ENCODE measurements around the gene ETF1. TPM values are rescaled to one million over a fixed set of nuclear protein-coding genes. Genes with fewer than 3 reads are reported as not detected.
A peak's percentile ranks its signal among the peaks of the same experiment; 100 is the strongest.

The ETF1 gene
- polyA plus RNA-seq, 3 donors from 2014 or later = 30.0 to 38.2 (median 33.5) TPM

DNA sequence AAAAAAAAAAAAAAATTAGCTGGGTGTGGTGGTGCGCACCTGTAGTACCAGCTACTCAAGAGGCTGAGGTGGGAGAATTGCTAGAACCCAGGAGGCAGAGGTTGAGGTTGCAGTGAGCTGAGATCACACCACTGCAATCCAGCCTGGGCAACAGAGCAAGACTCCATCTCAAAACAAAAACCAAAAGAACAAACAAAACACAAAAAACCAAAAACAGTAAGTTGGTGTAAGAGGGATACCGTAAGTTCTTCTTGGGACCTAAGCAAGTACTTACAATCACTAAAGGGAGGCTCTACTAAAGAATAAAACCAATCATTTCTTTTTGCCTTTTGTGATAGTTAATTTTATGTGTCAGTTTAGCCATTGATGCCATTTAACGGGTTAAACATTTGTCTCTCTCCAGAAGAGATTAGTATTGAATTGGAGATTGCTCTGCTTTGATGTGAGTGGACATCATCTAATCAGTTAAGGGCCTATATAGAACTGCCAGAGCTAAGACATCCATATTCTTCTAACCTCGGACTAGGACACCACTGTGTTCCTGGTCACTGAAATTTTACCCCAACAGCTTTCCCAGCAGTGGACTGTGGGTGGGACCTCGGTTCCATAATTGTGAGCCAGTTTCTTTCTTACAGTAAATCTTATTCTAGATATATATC is 10.5 kb upstream of the ETF1 start:
- Mint-ChIP-seq H3K36me3 (peaks cover 8 to 32% (median 23%) of the 10 kb centered on the region in 3 donors), H3K27me3 (ENCODE audit: low read depth in 3 of 3) (peaks cover 0 to 7% (median 3%) of the 10 kb centered on the region in 3 donors), H3K4me1 (peaks cover 31 to 43% of the 10 kb centered on the region in 2 donors), H3K9me3 (no peaks in the 10 kb centered on the region), H3K27ac (peak overlapping the region; percentile 50 to 78 (median 70)), H3K4me3 (no peak overlapping the region)
- DNase-seq = no peak

DNA sequence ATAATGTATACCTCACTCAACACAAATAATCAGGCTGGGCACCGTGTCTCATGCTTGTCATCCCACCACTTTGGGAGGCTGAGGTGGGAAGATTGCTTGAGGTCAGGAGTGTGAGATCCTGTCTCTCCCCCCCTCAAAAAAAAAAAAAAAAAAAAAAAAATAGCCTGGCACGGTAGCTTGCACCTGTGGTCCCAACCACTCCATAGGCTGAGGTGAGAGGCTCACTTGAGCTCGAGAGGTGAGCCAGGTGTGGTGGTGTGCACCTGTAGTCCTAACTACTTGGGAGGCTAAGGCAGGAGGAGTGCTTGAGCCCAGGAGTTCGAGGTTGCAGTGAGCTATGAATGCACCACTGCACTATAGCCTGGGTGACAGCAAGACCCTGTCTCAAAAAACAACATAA is 9.6 kb upstream of the ETF1 start:
- H3K4me3 Mint-ChIP-seq = peak overlapping the region in 1 of 5 donors; percentile 4
- peak overlapping the region; percentile 74 to 86 (median 80) for H3K27ac Mint-ChIP-seq
- H3K9me3 Mint-ChIP-seq = no peaks in the 10 kb centered on the region
- DNase-seq = no peak
- H3K36me3 Mint-ChIP-seq = peaks cover 12 to 23% (median 19%) of the 10 kb centered on the region in 3 donors
- peaks cover 0 to 9% (median 3%) of the 10 kb centered on the region in 3 donors for H3K27me3 Mint-ChIP-seq (ENCODE audit: low read depth in 3 of 3)
- H3K4me1 Mint-ChIP-seq = peaks cover 38 to 43% of the 10 kb centered on the region in 2 donors

DNA sequence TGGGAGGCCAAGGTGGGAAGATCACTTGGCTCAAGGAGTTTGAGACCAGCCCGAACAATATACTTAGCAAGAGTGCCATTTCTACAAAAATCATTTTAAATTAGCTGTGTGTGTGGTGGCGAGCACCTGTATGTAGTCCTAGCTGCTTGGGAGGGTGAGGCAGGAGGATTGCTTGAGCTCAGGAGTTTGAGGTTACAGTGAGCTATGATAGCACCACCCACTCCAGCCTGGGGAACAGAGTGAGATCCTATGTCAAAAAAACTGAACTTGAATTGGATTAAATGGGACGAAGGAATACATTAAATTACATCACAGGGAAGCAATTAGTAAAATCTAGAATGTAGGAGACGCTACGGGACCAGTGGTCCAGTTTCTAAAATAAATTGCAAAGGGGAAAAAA is 6.4 kb upstream of the ETF1 start:
- no peak for DNase-seq
- Mint-ChIP-seq H3K9me3 (no peaks in the 10 kb centered on the region), H3K4me3 (no peak overlapping the region), H3K27ac (peak overlapping the region in 1 of 6 donors; percentile 30), H3K4me1 (peaks cover 55 to 59% of the 10 kb centered on the region in 2 donors), H3K27me3 (ENCODE audit: low read depth in 3 of 3) (peaks cover 0 to 9% (median 3%) of the 10 kb centered on the region in 3 donors), H3K36me3 (peaks cover 0 to 4% (median 0%) of the 10 kb centered on the region in 3 donors)

- no peak for DNase-seq
- Mint-ChIP-seq H3K4me3 (peak overlapping the region in 4 of 5 donors; percentile 21 to 52 (median 42)), H3K27ac (peak overlapping the region in 5 of 6 donors; percentile 78 to 100 (median 80)), H3K9me3 (no peaks in the 10 kb centered on the region), H3K4me1 (peaks cover 60 to 67% of the 10 kb centered on the region in 2 donors), H3K36me3 (peaks cover 0 to 4% (median 0%) of the 10 kb centered on the region in 3 donors), H3K27me3 (ENCODE audit: low read depth in 3 of 3) (peaks cover 11 to 19% (median 16%) of the 10 kb centered on the region in 3 donors)
Measured at GRCh38 chr5:138545919-138546562, 3.0 kb upstream of the ETF1 start.

DNA sequence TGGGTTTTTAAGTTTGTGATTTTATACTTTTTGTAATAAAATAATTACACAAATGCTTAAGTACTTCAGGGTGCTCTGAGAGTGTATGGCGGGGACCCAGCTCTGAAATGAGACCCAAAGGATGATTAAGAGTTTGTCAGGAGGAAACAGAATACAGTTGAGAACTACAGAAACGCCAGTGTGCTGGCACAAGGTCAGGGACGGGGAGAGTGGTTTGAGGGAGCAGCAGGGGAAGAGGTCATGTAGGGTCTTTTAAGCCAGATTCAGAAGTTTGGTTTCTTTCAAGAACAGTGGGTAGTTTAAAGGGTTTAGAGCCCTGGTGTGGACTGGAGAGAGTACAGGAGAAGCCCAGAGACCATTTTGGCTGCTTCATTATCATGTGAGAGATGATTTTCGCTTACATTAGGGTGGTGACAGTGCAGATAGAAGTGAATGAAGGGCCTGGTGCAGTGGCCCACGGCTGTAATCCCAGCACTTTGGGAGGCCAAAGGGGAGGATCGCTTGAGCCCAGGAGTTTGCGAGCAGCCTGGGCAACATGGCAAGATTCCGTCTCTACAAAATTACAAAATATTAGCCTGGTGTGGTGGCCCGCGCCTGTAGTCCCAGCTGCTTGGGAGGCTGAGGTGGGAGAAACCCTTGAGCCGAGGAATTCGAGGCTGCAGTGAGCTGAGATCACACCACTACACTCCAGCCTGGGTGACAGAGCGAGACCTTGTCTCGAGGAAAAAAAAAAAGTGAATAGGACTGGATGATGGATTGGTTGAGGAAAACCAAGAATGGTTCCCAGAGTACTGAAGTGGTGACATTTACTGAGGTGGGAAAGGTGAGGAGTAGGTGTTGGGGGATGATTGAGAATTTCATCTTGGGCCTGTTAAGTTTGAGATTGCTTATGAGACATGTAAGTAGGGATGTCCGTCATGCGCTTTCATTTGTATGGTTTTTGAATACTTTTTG is 1.4 kb upstream of the ETF1 start:
- Mint-ChIP-seq H3K36me3 (peaks cover 0 to 4% (median 0%) of the 10 kb centered on the region in 3 donors), H3K4me3 (peak overlapping the region; percentile 96 to 100 (median 99)), H3K4me1 (peaks cover 71 to 80% of the 10 kb centered on the region in 2 donors), H3K9me3 (no peaks in the 10 kb centered on the region), H3K27ac (peak overlapping the region; percentile 99 to 100 (median 100)), H3K27me3 (ENCODE audit: low read depth in 3 of 3) (peaks cover 11 to 21% (median 16%) of the 10 kb centered on the region in 3 donors)
- DNase-seq = peak in 1 of 3 donors; percentile 18

DNA sequence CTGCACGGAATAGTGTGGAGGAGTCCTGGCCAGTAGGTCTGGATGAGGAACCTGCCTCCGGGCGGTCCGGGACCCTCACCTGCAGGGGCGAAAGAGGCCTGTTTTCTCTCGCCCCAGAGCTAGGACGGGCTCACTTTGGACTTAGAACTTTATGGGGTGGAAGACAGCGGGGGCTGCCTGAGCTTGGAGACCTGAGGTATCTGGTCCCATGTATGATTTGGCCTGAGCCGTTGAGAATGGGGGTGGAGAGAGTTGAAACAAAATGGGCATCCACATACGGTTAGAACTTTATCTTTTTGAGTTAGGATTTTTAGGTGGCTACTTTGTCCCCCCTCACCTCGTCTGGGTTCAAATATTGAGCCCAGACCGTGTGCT is 681 bp upstream of the ETF1 start:
- Mint-ChIP-seq H3K27ac (peak overlapping the region; percentile 99 to 100 (median 100)), H3K27me3 (ENCODE audit: low read depth in 3 of 3) (peaks cover 11 to 21% (median 16%) of the 10 kb centered on the region in 3 donors), H3K36me3 (peaks cover 0 to 4% (median 0%) of the 10 kb centered on the region in 3 donors), H3K9me3 (no peaks in the 10 kb centered on the region), H3K4me3 (peak overlapping the region; percentile 96 to 100 (median 99)), H3K4me1 (peaks cover 74 to 80% of the 10 kb centered on the region in 2 donors)
- DNase-seq = no peak

DNA sequence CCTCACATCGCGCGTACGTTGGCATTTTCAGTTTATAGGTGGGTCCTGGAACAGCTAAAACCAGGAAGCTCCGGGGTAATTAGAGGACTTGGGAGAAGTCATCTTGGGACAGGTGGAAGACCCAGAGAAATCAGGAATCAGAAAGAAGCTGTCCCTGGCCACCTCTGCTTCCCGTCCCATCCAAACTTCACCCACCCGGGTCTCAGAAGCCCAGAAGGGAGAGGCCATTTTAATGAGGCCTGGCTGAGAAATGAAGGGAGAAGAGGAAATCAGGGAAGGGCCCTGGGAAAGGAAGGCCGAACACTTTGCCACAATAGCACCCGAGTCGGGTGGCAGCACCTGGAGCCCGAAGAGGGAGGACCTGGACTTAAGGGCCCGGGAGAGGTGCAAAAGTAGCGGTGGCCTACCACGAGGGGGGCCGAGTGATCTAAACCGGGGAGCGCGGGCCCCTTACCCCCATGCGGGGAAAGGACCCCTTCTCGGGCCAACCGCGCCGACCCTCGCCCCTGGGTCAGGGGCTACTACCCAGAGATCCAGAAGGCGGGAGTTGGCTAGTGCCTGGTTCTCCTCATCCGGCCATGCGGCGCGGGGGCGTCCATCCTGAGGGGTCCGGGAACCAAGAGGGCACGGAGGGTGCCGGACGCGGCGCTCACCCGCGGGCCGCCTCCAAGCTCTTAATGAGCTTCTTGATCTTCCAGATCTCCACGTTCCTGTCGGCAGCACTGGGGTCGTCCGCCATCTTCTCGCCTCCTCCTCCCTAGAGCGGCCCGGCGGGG is 668 bp downstream of the ETF1 start:
- peak overlapping the region; percentile 96 to 100 (median 99) for H3K4me3 Mint-ChIP-seq
- peaks cover 65 to 76% of the 10 kb centered on the region in 2 donors for H3K4me1 Mint-ChIP-seq
- H3K36me3 Mint-ChIP-seq = no peaks in the 10 kb centered on the region
- no peaks in the 10 kb centered on the region for H3K9me3 Mint-ChIP-seq
- DNase-seq = no peak
- H3K27me3 Mint-ChIP-seq (ENCODE audit: low read depth in 3 of 3) = peaks cover 13 to 19% (median 16%) of the 10 kb centered on the region in 3 donors
- H3K27ac Mint-ChIP-seq = peak overlapping the region; percentile 99 to 100 (median 100)

- no peaks in the 10 kb centered on the region for H3K36me3 Mint-ChIP-seq
- H3K27me3 Mint-ChIP-seq (ENCODE audit: low read depth in 3 of 3) = peaks cover 13 to 19% (median 16%) of the 10 kb centered on the region in 3 donors
- H3K27ac Mint-ChIP-seq = peak overlapping the region; percentile 90 to 100 (median 100)
- H3K9me3 Mint-ChIP-seq = no peaks in the 10 kb centered on the region
- H3K4me3 Mint-ChIP-seq = peak overlapping the region; percentile 96 to 100 (median 99)
- no peak for DNase-seq
- peaks cover 71 to 84% of the 10 kb centered on the region in 2 donors for H3K4me1 Mint-ChIP-seq
Measured at GRCh38 chr5:138541511-138542179, 1.4 kb downstream of the ETF1 start.

- DNase-seq = no peak
- H3K27ac Mint-ChIP-seq = peak overlapping the region; percentile 13 to 100 (median 64)
- H3K4me3 Mint-ChIP-seq = peak overlapping the region in 2 of 5 donors; percentile 11 to 23
- H3K27me3 Mint-ChIP-seq (ENCODE audit: low read depth in 3 of 3) = peaks cover 13 to 18% (median 16%) of the 10 kb centered on the region in 3 donors
- no peaks in the 10 kb centered on the region for H3K36me3 Mint-ChIP-seq
- peaks cover 68 to 81% of the 10 kb centered on the region in 2 donors for H3K4me1 Mint-ChIP-seq
- no peaks in the 10 kb centered on the region for H3K9me3 Mint-ChIP-seq
Measured at GRCh38 chr5:138539791-138540190, 3.2 kb downstream of the ETF1 start.

- H3K27me3 Mint-ChIP-seq (ENCODE audit: low read depth in 3 of 3) = peaks cover 13 to 18% (median 14%) of the 10 kb centered on the region in 3 donors
- H3K36me3 Mint-ChIP-seq = no peaks in the 10 kb centered on the region
- H3K27ac Mint-ChIP-seq = peak overlapping the region in 5 of 6 donors; percentile 13 to 72 (median 54)
- DNase-seq = no peak
- H3K9me3 Mint-ChIP-seq = no peaks in the 10 kb centered on the region
- H3K4me3 Mint-ChIP-seq = peak overlapping the region in 3 of 5 donors; percentile 8 to 18 (median 8)
- H3K4me1 Mint-ChIP-seq = peaks cover 67 to 81% of the 10 kb centered on the region in 2 donors
Measured at GRCh38 chr5:138538943-138539627, 4.0 kb downstream of the ETF1 start.

DNA sequence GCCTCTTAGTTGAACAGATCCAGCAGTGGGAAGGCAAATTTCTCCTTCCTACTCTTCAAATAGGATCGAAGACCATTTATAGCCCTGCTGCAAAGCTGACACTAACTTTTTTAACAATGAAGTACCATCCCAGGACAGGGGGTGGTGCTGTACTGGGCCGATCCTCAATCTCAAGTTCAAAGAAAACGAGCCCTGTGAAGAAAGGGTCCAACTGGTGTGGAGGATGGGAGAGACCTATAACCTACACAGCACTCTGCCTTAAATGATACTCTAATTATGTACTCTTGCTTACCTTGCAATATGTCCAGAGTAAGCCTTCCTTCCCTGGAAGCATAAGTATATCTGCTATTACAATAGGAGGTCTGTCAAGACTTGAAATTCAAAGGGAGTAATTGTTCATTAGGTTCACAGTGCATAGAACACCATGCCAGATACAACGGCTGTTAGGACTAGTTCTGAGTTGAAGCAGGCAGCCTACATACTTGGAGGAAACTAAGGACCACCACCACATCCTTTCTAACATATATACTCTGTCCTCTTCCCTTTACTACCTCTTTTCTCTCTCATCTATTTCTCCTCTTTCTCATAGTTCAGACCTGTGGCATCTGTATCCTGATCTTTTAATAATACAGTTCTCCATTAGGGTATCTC is 6.2 kb downstream of the ETF1 start:
- DNase-seq = peak; percentile 18 to 26 (median 22)
- no peak overlapping the region for H3K4me3 Mint-ChIP-seq
- peaks cover 0 to 4% (median 0%) of the 10 kb centered on the region in 3 donors for H3K36me3 Mint-ChIP-seq
- peak overlapping the region; percentile 36 to 83 (median 75) for H3K27ac Mint-ChIP-seq
- peaks cover 68 to 85% of the 10 kb centered on the region in 2 donors for H3K4me1 Mint-ChIP-seq
- peaks cover 0 to 2% (median 2%) of the 10 kb centered on the region in 3 donors for H3K27me3 Mint-ChIP-seq (ENCODE audit: low read depth in 3 of 3)
- H3K9me3 Mint-ChIP-seq = no peaks in the 10 kb centered on the region

Measured in immature natural killer cell (primary cell).